Astrocyte (in vitro differentiated cells and primary cell): Measurements from ENCODE around the gene ABCB8. TPM values are rescaled to one million over a fixed set of nuclear protein-coding genes. Genes with fewer than 3 reads are reported as not detected.

ENCODE experiments used
- DNase-seq: peaks from one replicate; pipeline ENCODE4 v3.0.0-alpha.2; 2010; ENCODE audit warnings: low read depth
- FAIRE-seq: peaks from 2 replicates; lab custom pipeline; 2011; peaks lifted over from hg19 to GRCh38; lab: Jason Lieb, UNC
- H2AFZ ChIP-seq: 2 replicates; pipeline ENCODE4 v1.6.0; 2012; ENCODE audit warnings: low read depth, low read length, inconsistent platforms
- H3K27ac ChIP-seq: 2 replicates; pipeline ENCODE4 v1.5.1; 2011; ENCODE audit warnings: low read depth, low read length, inconsistent platforms
- H3K27me3 ChIP-seq: 2 replicates; pipeline ENCODE4 v1.6.0; 2011; ENCODE audit warnings: low read length, inconsistent platforms; ENCODE audit not compliant: insufficient read depth
- H3K36me3 ChIP-seq: 2 replicates; pipeline ENCODE4 v1.5.1; 2011; ENCODE audit warnings: low read length, inconsistent platforms; ENCODE audit not compliant: insufficient read depth
- H3K4me1 ChIP-seq: 2 replicates; pipeline ENCODE4 v1.5.1; 2011; ENCODE audit warnings: low read length, inconsistent platforms; ENCODE audit not compliant: insufficient read depth
- H3K4me2 ChIP-seq: 2 replicates; pipeline ENCODE4 v1.6.0; 2012; ENCODE audit warnings: low read length, inconsistent platforms
- H3K4me3 ChIP-seq: 2 replicates; pipeline ENCODE4 v1.5.1; 2011; ENCODE audit warnings: low read depth, mild to moderate bottlenecking, low read length, inconsistent platforms; ENCODE audit not compliant: insufficient read depth
- H3K79me2 ChIP-seq: 2 replicates; pipeline ENCODE4 v1.6.0; 2012; ENCODE audit warnings: mild to moderate bottlenecking, low read length, inconsistent platforms; ENCODE audit not compliant: insufficient read depth
- H3K9ac ChIP-seq: 2 replicates; pipeline ENCODE4 v1.6.0; 2012; ENCODE audit warnings: mild to moderate bottlenecking, low read length, inconsistent platforms
- H3K9me3 ChIP-seq: 2 replicates; pipeline ENCODE4 v1.5.1; 2012; ENCODE audit warnings: low read depth, mild to moderate bottlenecking, low read length, inconsistent platforms; ENCODE audit not compliant: insufficient read depth
- H4K20me1 ChIP-seq: 2 replicates; pipeline ENCODE4 v1.6.0; 2012; ENCODE audit warnings: low read length, inconsistent platforms; ENCODE audit not compliant: insufficient read depth
- H3K27ac Mint-ChIP-seq: one replicate; pipeline ENCODE4 v1.8.0; 2021; ENCODE audit warnings: mild to moderate bottlenecking, mixed read lengths; ENCODE audit not compliant: unreplicated experiment
- H3K27me3 Mint-ChIP-seq: one replicate; pipeline ENCODE4 v1.8.0; 2021; ENCODE audit warnings: low read depth, mixed read lengths; ENCODE audit not compliant: unreplicated experiment
- H3K36me3 Mint-ChIP-seq: one replicate; pipeline ENCODE4 v1.8.0; 2021; ENCODE audit warnings: low read depth, mixed read lengths; ENCODE audit not compliant: unreplicated experiment
- H3K4me1 Mint-ChIP-seq: one replicate; pipeline ENCODE4 v1.8.0; 2021; ENCODE audit warnings: low read depth, mixed read lengths; ENCODE audit not compliant: unreplicated experiment
- H3K4me3 Mint-ChIP-seq: one replicate; pipeline ENCODE4 v1.8.0; 2021; ENCODE audit warnings: mild to moderate bottlenecking, moderate library complexity, mixed read lengths; ENCODE audit not compliant: unreplicated experiment
- H3K9me3 Mint-ChIP-seq: one replicate; pipeline ENCODE4 v1.8.0; 2021; ENCODE audit warnings: mild to moderate bottlenecking, mixed read lengths; ENCODE audit not compliant: unreplicated experiment
- CTCF ChIP-seq: IDR thresholded peaks from 2 replicates; pipeline ENCODE4 v1.5.1; 2011; ENCODE audit warnings: low read depth, mild to moderate bottlenecking, inconsistent platforms, low read length, moderate library complexity; ENCODE audit not compliant: insufficient read depth
- EZH2 ChIP-seq: IDR thresholded peaks from 2 replicates; pipeline ENCODE4 v1.6.1; 2012; ENCODE audit warnings: mild to moderate bottlenecking, low read length, inconsistent platforms; ENCODE audit not compliant: insufficient read depth
- total RNA-seq: library from RNA; stranded (reverse); gene quantifications from 2 replicates; pipeline ENCODE4 v1.2.1, GENCODE V29; 2021

Gene ABCB8
- total RNA-seq, 1 donor from 2014 or later, result 53.3 TPM

DNA sequence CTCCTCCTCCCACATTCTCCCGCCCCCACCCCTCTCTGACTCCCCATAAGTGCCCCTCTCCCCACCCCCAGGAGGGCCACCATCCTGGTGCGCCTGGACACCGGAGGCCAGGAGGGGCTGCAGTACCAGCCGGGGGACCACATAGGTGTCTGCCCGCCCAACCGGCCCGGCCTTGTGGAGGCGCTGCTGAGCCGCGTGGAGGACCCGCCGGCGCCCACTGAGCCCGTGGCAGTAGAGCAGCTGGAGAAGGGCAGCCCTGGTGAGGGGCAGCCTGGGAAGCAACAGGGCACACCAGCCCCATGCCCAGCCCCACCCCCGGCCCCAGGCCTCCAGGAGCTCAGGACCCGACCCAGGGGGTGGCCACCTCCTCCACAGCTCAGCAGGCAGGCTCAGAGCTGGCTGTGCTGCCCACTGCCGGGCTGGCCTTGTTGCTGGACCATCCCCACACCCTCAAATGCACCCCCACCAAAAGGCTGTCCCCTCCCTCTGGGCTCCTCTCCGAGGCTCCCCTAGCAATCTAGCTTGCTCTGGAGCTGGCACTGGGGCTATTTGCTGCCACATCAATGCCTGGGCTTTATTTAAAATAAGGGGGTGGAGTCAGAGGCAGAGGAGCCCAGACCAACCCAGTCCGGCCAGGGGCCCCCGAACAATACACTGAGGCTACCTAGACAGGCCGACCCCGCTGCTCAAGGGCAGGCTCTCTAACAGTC, 18.8 kb upstream of the ABCB8 start:
- no peaks in the 10 kb centered on the region for H3K36me3 ChIP-seq
- TF ChIP-seq EZH2 (no peak), CTCF (no peak)
- DNase-seq (no peak), FAIRE-seq (no peak)
- Mint-ChIP-seq H3K27ac (no peak overlapping the region), H3K36me3 (peaks cover 6% of the 10 kb centered on the region), H3K9me3 (no peaks in the 10 kb centered on the region), H3K4me1 (peaks cover 15% of the 10 kb centered on the region), H3K4me3 (no peak overlapping the region), H3K27me3 (peaks cover 36% of the 10 kb centered on the region)
- H3K27ac ChIP-seq, result no peak overlapping the region
- peaks cover 13% of the 10 kb centered on the region for H3K4me1 ChIP-seq
- no peaks in the 10 kb centered on the region for H4K20me1 ChIP-seq
- H3K79me2 ChIP-seq, result no peaks in the 10 kb centered on the region
- H2AFZ ChIP-seq, result no peak overlapping the region
- H3K9ac ChIP-seq, result no peak overlapping the region
- no peaks in the 10 kb centered on the region for H3K9me3 ChIP-seq
- peaks cover 7% of the 10 kb centered on the region for H3K27me3 ChIP-seq
- no peak overlapping the region for H3K4me2 ChIP-seq
- no peak overlapping the region for H3K4me3 ChIP-seq

GRCh38 chr7:151010037-151010306, 18.3 kb upstream of the ABCB8 start:
- H3K9me3 ChIP-seq, result no peaks in the 10 kb centered on the region
- no peaks in the 10 kb centered on the region for H4K20me1 ChIP-seq
- H3K79me2 ChIP-seq, result no peaks in the 10 kb centered on the region
- peaks cover 13% of the 10 kb centered on the region for H3K4me1 ChIP-seq
- Mint-ChIP-seq H3K27ac (no peak overlapping the region), H3K27me3 (peaks cover 37% of the 10 kb centered on the region), H3K4me3 (no peak overlapping the region), H3K36me3 (peaks cover 6% of the 10 kb centered on the region), H3K9me3 (no peaks in the 10 kb centered on the region), H3K4me1 (peaks cover 15% of the 10 kb centered on the region)
- DNase-seq, result no peak
- TF ChIP-seq CTCF, result no peak
- no peak for TF ChIP-seq EZH2
- H3K4me3 ChIP-seq, result no peak overlapping the region
- no peak overlapping the region for H3K27ac ChIP-seq
- H3K27me3 ChIP-seq, result peaks cover 7% of the 10 kb centered on the region
- H3K36me3 ChIP-seq, result no peaks in the 10 kb centered on the region
- peak overlapping the region; percentile 50 for H3K4me2 ChIP-seq
- no peak overlapping the region for H3K9ac ChIP-seq
- H2AFZ ChIP-seq, result no peak overlapping the region
- no peak for FAIRE-seq

GRCh38 chr7:151010307-151011096, 17.7 kb upstream of the ABCB8 start:
- H3K36me3 Mint-ChIP-seq, result peaks cover 11% of the 10 kb centered on the region
- H3K4me3 Mint-ChIP-seq, result peak overlapping the region; percentile 71
- Histone ChIP-seq H3K27ac (no peak overlapping the region), H3K9ac (no peak overlapping the region), H3K27me3 (peaks cover 7% of the 10 kb centered on the region), H3K79me2 (no peaks in the 10 kb centered on the region), H2AFZ (peak overlapping the region; percentile 51), H3K4me3 (no peak overlapping the region), H3K4me1 (peaks cover 13% of the 10 kb centered on the region), H4K20me1 (no peaks in the 10 kb centered on the region), H3K36me3 (no peaks in the 10 kb centered on the region), H3K9me3 (no peaks in the 10 kb centered on the region), H3K4me2 (peak overlapping the region; percentile 50)
- peaks cover 38% of the 10 kb centered on the region for H3K27me3 Mint-ChIP-seq
- DNase-seq (no peak), FAIRE-seq (no peak)
- no peak for TF ChIP-seq EZH2
- no peak for TF ChIP-seq CTCF
- peaks cover 2% of the 10 kb centered on the region for H3K9me3 Mint-ChIP-seq
- H3K4me1 Mint-ChIP-seq, result peaks cover 15% of the 10 kb centered on the region
- H3K27ac Mint-ChIP-seq, result no peak overlapping the region
